HEK293 (cell line): ENCODE data around the gene SUGP1.

Source experiments
- CTCF ChIA-PET: fragments of 350-600 bp; formaldehyde crosslinking; extraction: SDS; loops from one replicate; lab custom pipeline; 2021; ENCODE audit warnings: antibody characterized with exemption; lab: Yijun Ruan, JAX
- POLR2A ChIA-PET: fragments of 300-600 bp; formaldehyde crosslinking; extraction: SDS; loops from one replicate; lab custom pipeline; 2020; ENCODE audit warnings: antibody characterized with exemption, inconsistent platforms; lab: Yijun Ruan, JAX
- H3K27ac ChIP-seq: fragments of 200-500 bp; sonication (Bioruptor generic); 2 replicates; pipeline ENCODE4 v1.5.1; 2014; ENCODE audit warnings: low read depth, low read length, control low read depth, inconsistent platforms; ENCODE audit errors: extremely low read depth
- H3K36me3 ChIP-seq, 2 experiments: fragments of 200-500 bp in 1 of 2; sonication (Bioruptor generic) in 1 of 2; 1 replicate in 1 of 2; 2 replicates in 1 of 2; pipeline ENCODE4 v1.5.1; 2014 to 2017; ENCODE audit warnings: inconsistent platforms in 2 of 2, low read length in 2 of 2; ENCODE audit not compliant: control insufficient read depth in 2 of 2, insufficient read depth in 1 of 2
- H3K4me1 ChIP-seq: fragments of 200-500 bp; sonication (Bioruptor generic); 2 replicates; pipeline ENCODE4 v1.5.1; 2014; ENCODE audit warnings: mild to moderate bottlenecking, low read length, inconsistent platforms; ENCODE audit not compliant: control insufficient read depth, insufficient read depth
- H3K4me3 ChIP-seq: 2 replicates; pipeline ENCODE4 v1.5.1; 2011; ENCODE audit warnings: low read depth, mild to moderate bottlenecking, control low read depth, low read length, moderate library complexity
- H3K9me3 ChIP-seq: fragments of 200-500 bp; sonication (Bioruptor generic); 2 replicates; pipeline ENCODE4 v1.5.1; 2014; ENCODE audit warnings: low read depth, low read length, inconsistent platforms; ENCODE audit not compliant: control insufficient read depth, insufficient read depth
- HOXA7 ChIP-seq: sonication (generic); formaldehyde crosslinking; IDR thresholded peaks from 2 replicates; pipeline ENCODE4 v1.8.1; 2022; ENCODE audit warnings: missing genetic modification reagents, borderline replicate concordance
- KLF7 ChIP-seq: fragments of 450-650 bp; formaldehyde crosslinking; IDR thresholded peaks from 2 replicates; pipeline ENCODE4 v1.5.1; 2016; ENCODE audit warnings: missing biosample characterization, missing genetic modification characterization, borderline replicate concordance
- KLF8 ChIP-seq: fragments of 450-650 bp; formaldehyde crosslinking; IDR thresholded peaks from 2 replicates; pipeline ENCODE4 v1.5.1; 2016; ENCODE audit warnings: missing biosample characterization, missing genetic modification characterization
- MZF1 ChIP-seq: fragments of 450-650 bp; formaldehyde crosslinking; IDR thresholded peaks from 2 replicates; pipeline ENCODE4 v1.5.1; 2017; ENCODE audit warnings: missing biosample characterization, missing genetic modification characterization, borderline replicate concordance
- SETDB1 ChIP-seq: IDR thresholded peaks from one replicate; pipeline ENCODE4 v1.6.1; 2017; ENCODE audit warnings: mild to moderate bottlenecking, low read length, moderate library complexity, mixed read lengths; ENCODE audit not compliant: insufficient read length
- WT1 ChIP-seq: fragments of 450-650 bp; formaldehyde crosslinking; IDR thresholded peaks from 2 replicates; pipeline ENCODE4 v1.5.1; 2016; ENCODE audit warnings: missing biosample characterization, missing genetic modification characterization
- ZNF132 ChIP-seq: fragments of 450-650 bp; formaldehyde crosslinking; IDR thresholded peaks from 2 replicates; pipeline ENCODE4 v1.5.1; 2017; ENCODE audit warnings: missing biosample characterization, missing genetic modification characterization, borderline replicate concordance
- ZNF155 ChIP-seq: fragments of 450-650 bp; formaldehyde crosslinking; IDR thresholded peaks from 2 replicates; pipeline ENCODE4 v1.5.1; 2016; ENCODE audit warnings: missing biosample characterization, missing genetic modification characterization
- ZNF157 ChIP-seq: fragments of 450-650 bp; formaldehyde crosslinking; IDR thresholded peaks from 2 replicates; pipeline ENCODE4 v1.5.1; 2016; ENCODE audit warnings: missing biosample characterization, missing genetic modification characterization
- ZNF211 ChIP-seq: fragments of 450-650 bp; formaldehyde crosslinking; IDR thresholded peaks from 2 replicates; pipeline ENCODE4 v1.5.1; 2016; ENCODE audit warnings: low read depth, missing biosample characterization, missing genetic modification characterization
- ZNF223 ChIP-seq: fragments of 450-650 bp; formaldehyde crosslinking; IDR thresholded peaks from 2 replicates; pipeline ENCODE4 v1.5.1; 2016; ENCODE audit warnings: missing biosample characterization, missing genetic modification characterization
- ZNF341 ChIP-seq: fragments of 450-650 bp; formaldehyde crosslinking; IDR thresholded peaks from 2 replicates; pipeline ENCODE4; 2016; ENCODE audit warnings: low read depth, missing biosample characterization, missing genetic modification characterization
- ZNF394 ChIP-seq: fragments of 450-650 bp; formaldehyde crosslinking; IDR thresholded peaks from 2 replicates; pipeline ENCODE4 v1.5.1; 2016; ENCODE audit warnings: missing biosample characterization, missing genetic modification characterization, mild to moderate bottlenecking, moderate library complexity, borderline replicate concordance
- ZNF433 ChIP-seq: fragments of 450-650 bp; formaldehyde crosslinking; IDR thresholded peaks from 2 replicates; pipeline ENCODE4 v1.5.1; 2016; ENCODE audit warnings: missing biosample characterization, missing genetic modification characterization, low read depth
- ZNF473 ChIP-seq: fragments of 450-650 bp; formaldehyde crosslinking; IDR thresholded peaks from 2 replicates; pipeline ENCODE4 v1.5.1; 2017; ENCODE audit warnings: missing biosample characterization, missing genetic modification characterization
- ZNF701 ChIP-seq: fragments of 450-650 bp; formaldehyde crosslinking; IDR thresholded peaks from 2 replicates; pipeline ENCODE4 v1.5.1; 2016; ENCODE audit warnings: missing biosample characterization, missing genetic modification characterization
- ZNF747 ChIP-seq: fragments of 450-650 bp; formaldehyde crosslinking; IDR thresholded peaks from 2 replicates; pipeline ENCODE4 v1.5.1; 2016; ENCODE audit warnings: missing biosample characterization, missing genetic modification characterization
- TF ChIP-seq, protein P1 (sequence below): fragments of 450-650 bp; formaldehyde crosslinking; IDR thresholded peaks from 2 replicates; pipeline ENCODE4 v1.5.1; 2016; ENCODE audit warnings: missing biosample characterization, missing genetic modification characterization, borderline replicate concordance
- TF ChIP-seq, protein P2 (sequence below): fragments of 450-650 bp; formaldehyde crosslinking; IDR thresholded peaks from 2 replicates; pipeline ENCODE4 v1.5.1; 2016; ENCODE audit warnings: missing biosample characterization, missing genetic modification characterization

SUGP1 gene

DNA sequence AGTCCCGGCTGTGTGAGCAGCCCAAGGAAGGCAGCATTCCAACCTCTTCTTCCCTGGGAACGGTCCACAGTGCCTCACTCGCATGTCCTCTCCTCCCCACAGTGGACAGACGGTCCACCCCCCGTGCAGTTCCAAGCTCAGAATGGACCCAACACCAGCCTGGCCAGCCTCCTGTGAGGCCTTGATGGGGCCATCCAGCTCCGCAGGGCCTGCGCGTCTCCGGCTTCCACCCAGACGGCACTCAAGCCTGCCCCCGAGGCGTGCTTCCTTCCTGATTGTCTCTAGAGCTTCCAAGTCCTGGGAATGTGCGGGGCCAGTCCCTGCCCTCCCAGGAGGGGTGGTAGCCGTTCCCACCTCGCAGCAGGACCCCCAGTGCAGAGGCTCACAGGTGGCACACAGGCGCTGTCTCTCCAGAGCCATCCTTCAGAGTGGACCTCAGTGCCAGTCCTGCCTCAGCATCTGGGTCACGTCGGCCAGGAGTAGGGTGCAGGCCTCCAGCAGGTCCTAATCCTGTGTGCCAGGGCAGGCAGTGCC is 35.4 kb upstream of the SUGP1 start:
- H3K9me3 ChIP-seq = no peaks in the 10 kb centered on the region
- H3K27ac ChIP-seq = no peak overlapping the region
- H3K4me3 ChIP-seq = no peak overlapping the region
- no peaks in the 10 kb centered on the region for H3K4me1 ChIP-seq
- POLR2A ChIA-PET = no interaction called here
- CTCF ChIA-PET = no interaction called here
- peaks cover 17 to 75% of the 10 kb centered on the region in 2 experiments; a peak in 2 of 3 replicates for H3K36me3 ChIP-seq
- TF ChIP-seq, protein P1, sequence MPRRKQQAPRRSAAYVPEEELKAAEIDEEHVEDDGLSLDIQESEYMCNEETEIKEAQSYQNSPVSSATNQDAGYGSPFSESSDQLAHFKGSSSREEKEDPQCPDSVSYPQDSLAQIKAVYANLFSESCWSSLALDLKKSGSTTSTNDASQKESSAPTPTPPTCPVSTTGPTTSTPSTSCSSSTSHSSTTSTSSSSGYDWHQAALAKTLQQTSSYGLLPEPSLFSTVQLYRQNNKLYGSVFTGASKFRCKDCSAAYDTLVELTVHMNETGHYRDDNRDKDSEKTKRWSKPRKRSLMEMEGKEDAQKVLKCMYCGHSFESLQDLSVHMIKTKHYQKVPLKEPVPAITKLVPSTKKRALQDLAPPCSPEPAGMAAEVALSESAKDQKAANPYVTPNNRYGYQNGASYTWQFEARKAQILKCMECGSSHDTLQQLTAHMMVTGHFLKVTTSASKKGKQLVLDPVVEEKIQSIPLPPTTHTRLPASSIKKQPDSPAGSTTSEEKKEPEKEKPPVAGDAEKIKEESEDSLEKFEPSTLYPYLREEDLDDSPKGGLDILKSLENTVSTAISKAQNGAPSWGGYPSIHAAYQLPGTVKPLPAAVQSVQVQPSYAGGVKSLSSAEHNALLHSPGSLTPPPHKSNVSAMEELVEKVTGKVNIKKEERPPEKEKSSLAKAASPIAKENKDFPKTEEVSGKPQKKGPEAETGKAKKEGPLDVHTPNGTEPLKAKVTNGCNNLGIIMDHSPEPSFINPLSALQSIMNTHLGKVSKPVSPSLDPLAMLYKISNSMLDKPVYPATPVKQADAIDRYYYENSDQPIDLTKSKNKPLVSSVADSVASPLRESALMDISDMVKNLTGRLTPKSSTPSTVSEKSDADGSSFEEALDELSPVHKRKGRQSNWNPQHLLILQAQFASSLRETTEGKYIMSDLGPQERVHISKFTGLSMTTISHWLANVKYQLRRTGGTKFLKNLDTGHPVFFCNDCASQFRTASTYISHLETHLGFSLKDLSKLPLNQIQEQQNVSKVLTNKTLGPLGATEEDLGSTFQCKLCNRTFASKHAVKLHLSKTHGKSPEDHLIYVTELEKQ (tag by site-specific recombination) = no peak
- TF ChIP-seq, protein P2, sequence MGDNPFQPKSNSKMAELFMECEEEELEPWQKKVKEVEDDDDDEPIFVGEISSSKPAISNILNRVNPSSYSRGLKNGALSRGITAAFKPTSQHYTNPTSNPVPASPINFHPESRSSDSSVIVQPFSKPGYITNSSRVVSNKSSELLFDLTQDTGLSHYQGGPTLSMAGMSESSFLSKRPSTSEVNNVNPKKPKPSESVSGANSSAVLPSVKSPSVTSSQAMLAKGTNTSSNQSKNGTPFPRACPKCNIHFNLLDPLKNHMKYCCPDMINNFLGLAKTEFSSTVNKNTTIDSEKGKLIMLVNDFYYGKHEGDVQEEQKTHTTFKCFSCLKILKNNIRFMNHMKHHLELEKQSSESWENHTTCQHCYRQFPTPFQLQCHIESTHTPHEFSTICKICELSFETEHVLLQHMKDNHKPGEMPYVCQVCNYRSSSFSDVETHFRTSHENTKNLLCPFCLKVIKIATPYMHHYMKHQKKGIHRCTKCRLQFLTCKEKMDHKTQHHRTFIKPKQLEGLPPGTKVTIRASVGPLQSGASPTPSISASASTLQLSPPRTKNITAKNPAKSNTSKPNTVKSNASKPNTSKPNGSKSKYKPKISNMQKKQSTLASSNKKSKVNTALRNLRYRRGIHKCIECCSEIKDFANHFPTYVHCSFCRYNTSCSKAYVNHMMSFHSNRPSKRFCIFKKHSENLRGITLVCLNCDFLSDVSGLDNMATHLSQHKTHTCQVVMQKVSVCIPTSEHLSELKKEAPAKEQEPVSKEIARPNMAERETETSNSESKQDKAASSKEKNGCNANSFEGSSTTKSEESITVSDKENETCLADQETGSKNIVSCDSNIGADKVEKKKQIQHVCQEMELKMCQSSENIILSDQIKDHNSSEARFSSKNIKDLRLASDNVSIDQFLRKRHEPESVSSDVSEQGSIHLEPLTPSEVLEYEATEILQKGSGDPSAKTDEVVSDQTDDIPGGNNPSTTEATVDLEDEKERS (tag by site-specific recombination) = no peak
- no peak for TF ChIP-seq HOXA7 (CRISPR knock-in tag)
- TF ChIP-seq KLF7 = no peak
- TF ChIP-seq ZNF223 = no peak
- TF ChIP-seq ZNF701 = no peak

DNA sequence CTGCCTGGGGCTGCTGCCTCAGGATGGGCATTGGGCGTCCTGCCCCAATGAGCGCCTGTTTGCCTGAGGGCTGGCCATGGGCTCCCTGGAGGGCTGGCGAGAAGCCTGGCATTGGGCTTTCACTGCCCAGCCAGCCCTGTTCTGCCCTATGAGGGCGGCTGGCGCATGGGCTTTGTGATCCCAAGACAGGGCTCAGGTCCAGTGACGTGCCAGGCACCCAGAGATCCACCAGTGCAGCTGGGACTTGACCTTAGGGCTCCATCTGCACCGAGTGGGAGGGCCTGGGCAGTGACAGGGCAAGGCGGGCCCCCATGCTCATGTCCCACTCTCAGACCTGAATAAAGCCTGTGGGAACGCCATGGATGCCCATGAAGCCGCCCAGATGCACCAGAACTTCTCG is 34.6 kb upstream of the SUGP1 start:
- ChIA-PET CTCF (no interaction called here), POLR2A (no interaction called here)
- no peak overlapping the region for H3K27ac ChIP-seq
- no peak for TF ChIP-seq KLF8
- TF ChIP-seq ZNF473 (tag by site-specific recombination) = no peak
- no peak for TF ChIP-seq ZNF157 (tag by site-specific recombination)
- no peak for TF ChIP-seq ZNF747
- no peak for TF ChIP-seq MZF1
- TF ChIP-seq ZNF211 (tag by site-specific recombination) = no peak
- TF ChIP-seq ZNF341 (tag by site-specific recombination) = no peak
- no peak for TF ChIP-seq ZNF155 (tag by site-specific recombination)
- TF ChIP-seq ZNF433 (tag by site-specific recombination) = no peak
- TF ChIP-seq ZNF132 (tag by site-specific recombination) = no peak
- TF ChIP-seq ZNF223 = no peak
- no peak for TF ChIP-seq ZNF394 (tag by site-specific recombination)
- TF ChIP-seq WT1 (tag by site-specific recombination) = no peak
- TF ChIP-seq SETDB1 = no peak
- H3K36me3 ChIP-seq = peaks cover 21 to 75% of the 10 kb centered on the region in 2 experiments; a peak in 2 of 3 replicates
- no peak overlapping the region for H3K4me3 ChIP-seq
- H3K9me3 ChIP-seq = no peaks in the 10 kb centered on the region
- H3K4me1 ChIP-seq = no peaks in the 10 kb centered on the region
